GM23338 (cell line): ENCODE data around the gene TAS2R13. TPM values are rescaled to one million over a fixed set of nuclear protein-coding genes. Genes with fewer than 3 reads are reported as not detected.

Experiments used
- ATAC-seq: fragments of 200-7000 bp; cut with Tn5 transposase; 3 replicates; pipeline ENCODE4 v1.9.1; 2020
- DNase-seq: peaks from one replicate; pipeline ENCODE4 v3.0.0-alpha.2; 2015; ENCODE audit warnings: low spot score
- H2AFZ ChIP-seq: fragments of 200-600 bp; sonication (generic); 2 replicates; pipeline ENCODE4 v1.8.0; 2016; ENCODE audit warnings: antibody characterized with exemption, mild to moderate bottlenecking, moderate library complexity
- H3F3A ChIP-seq: fragments of 200-600 bp; sonication (generic); replicated peaks from 2 replicates; pipeline ENCODE4 v1.8.0; 2017; ENCODE audit warnings: antibody characterized with exemption, mixed run types, low read depth
- H3K27ac ChIP-seq: fragments of 200-600 bp; sonication (generic); 2 replicates; pipeline ENCODE4 v1.6.1; 2016; ENCODE audit warnings: low read depth
- H3K27me3 ChIP-seq: fragments of 200-600 bp; sonication (generic); 2 replicates; pipeline ENCODE4 v1.8.0; 2016; ENCODE audit warnings: mild to moderate bottlenecking, mixed run types, moderate library complexity; ENCODE audit not compliant: insufficient read depth
- H3K36me3 ChIP-seq: fragments of 200-600 bp; sonication (generic); 2 replicates; pipeline ENCODE4 v1.8.0; 2016; ENCODE audit warnings: mild to moderate bottlenecking; ENCODE audit not compliant: insufficient read depth
- H3K4me1 ChIP-seq: fragments of 200-600 bp; sonication (generic); 2 replicates; pipeline ENCODE4 v1.8.0; 2016; ENCODE audit warnings: mild to moderate bottlenecking, moderate library complexity; ENCODE audit not compliant: insufficient read depth
- H3K4me2 ChIP-seq: fragments of 200-600 bp; sonication (generic); 2 replicates; pipeline ENCODE4 v1.7.1; 2017; ENCODE audit warnings: mixed run types
- H3K4me3 ChIP-seq: fragments of 200-600 bp; sonication (generic); 2 replicates; pipeline ENCODE4 v1.6.1; 2016; ENCODE audit warnings: mixed run types
- H3K79me2 ChIP-seq: fragments of 200-600 bp; sonication (generic); replicated peaks from 2 replicates; pipeline ENCODE4 v1.8.0; 2017; ENCODE audit warnings: mild to moderate bottlenecking; ENCODE audit not compliant: insufficient read depth
- H3K9me2 ChIP-seq: fragments of 200-600 bp; sonication (generic); 2 replicates; pipeline ENCODE4 v1.8.0; 2017; ENCODE audit not compliant: insufficient read depth
- H4K20me1 ChIP-seq: fragments of 200-600 bp; sonication (generic); replicated peaks from 2 replicates; pipeline ENCODE4 v1.8.0; 2017; ENCODE audit warnings: mild to moderate bottlenecking; ENCODE audit not compliant: insufficient read depth
- H3K27ac Mint-ChIP-seq: 2 replicates; pipeline ENCODE4 v1.8.0; 2020; ENCODE audit warnings: inconsistent platforms, mild to moderate bottlenecking, moderate library complexity, mixed read lengths
- H3K27me3 Mint-ChIP-seq: 3 replicates; pipeline ENCODE4 v1.8.0; 2022; ENCODE audit warnings: low read depth, mild to moderate bottlenecking, moderate library complexity, mixed read lengths, inconsistent platforms; ENCODE audit not compliant: insufficient read depth, poor library complexity
- H3K36me3 Mint-ChIP-seq: 3 replicates; pipeline ENCODE4 v1.8.0; 2021; ENCODE audit warnings: low read depth, mild to moderate bottlenecking, inconsistent platforms, moderate library complexity, mixed read lengths
- H3K4me1 Mint-ChIP-seq: 3 replicates; pipeline ENCODE4 v1.8.0; 2020; ENCODE audit warnings: mild to moderate bottlenecking, inconsistent platforms, mixed read lengths
- H3K4me3 Mint-ChIP-seq: 3 replicates; pipeline ENCODE4 v1.8.0; 2021; ENCODE audit warnings: moderate library complexity, mild to moderate bottlenecking, inconsistent platforms, mixed read lengths
- H3K9me3 Mint-ChIP-seq: 3 replicates; pipeline ENCODE4 v1.8.0; 2020; ENCODE audit warnings: moderate library complexity, mild to moderate bottlenecking, inconsistent platforms, mixed read lengths
- EZH2 ChIP-seq: fragments of 200-600 bp; sonication (generic); IDR thresholded peaks from one replicate; pipeline ENCODE4 v1.8.0; 2017; ENCODE audit warnings: antibody characterized with exemption, mild to moderate bottlenecking, low read depth; ENCODE audit not compliant: unreplicated experiment
- JUNB ChIP-seq: IDR thresholded peaks from one replicate; pipeline ENCODE4 v1.6.1; 2016; ENCODE audit warnings: antibody characterized with exemption; ENCODE audit not compliant: unreplicated experiment
- POLR2AphosphoS5 ChIP-seq: IDR thresholded peaks from 2 replicates; pipeline ENCODE4 v1.6.1; 2016; ENCODE audit warnings: antibody characterized with exemption, low read depth
- REST ChIP-seq: IDR thresholded peaks from one replicate; pipeline ENCODE4 v1.6.1; 2018; ENCODE audit warnings: antibody characterized with exemption; ENCODE audit not compliant: unreplicated experiment
- STAT1 ChIP-seq: IDR thresholded peaks from one replicate; pipeline ENCODE4 v1.6.1; 2016; ENCODE audit warnings: antibody characterized with exemption; ENCODE audit not compliant: unreplicated experiment
- ZNF331 ChIP-seq: fragments of 250-450 bp; sonication (Bioruptor Pico); IDR thresholded peaks from 2 replicates; pipeline ENCODE4 v1.5.0; 2020; ENCODE audit warnings: low read depth, mild to moderate bottlenecking, moderate library complexity
- polyA plus RNA-seq: library from polyadenylated mRNA; unstranded; fragments of >200 nt; fragmentation: Nextera tagmentation; extraction: Ambion mirVana; gene quantifications from 2 replicates; pipeline ENCODE4 v1.2.1, GENCODE V29; 2016
- total RNA-seq: library from RNA; depleted of rRNA; stranded (reverse); fragments of >200 nt; shearing (Covaris generic); gene quantifications from 2 replicates; pipeline ENCODE4 v1.2.3, GENCODE V29; 2014
- TF ChIP-seq, protein P1 (sequence below): fragments of 250-450 bp; sonication (Bioruptor Pico); IDR thresholded peaks from 2 replicates; pipeline ENCODE4 v1.5.0; 2020; ENCODE audit warnings: mild to moderate bottlenecking, moderate library complexity
- TF ChIP-seq, protein P2 (sequence below), 2 experiments: fragments of 200-600 bp in 1 of 2; sonication (generic) in 1 of 2; conservative IDR thresholded peaks; 2 replicates each; pipeline versions ENCODE4 v1.5.1 to v1.6.1; 2016 to 2017; ENCODE audit warnings: antibody characterized with exemption in 2 of 2, low read depth in 2 of 2, mild to moderate bottlenecking in 2 of 2, moderate library complexity in 1 of 2

TAS2R13 gene
- total and polyA plus RNA-seq, 2 experiments from 2014 or later: 3.6 TPM; not detected in 1

- Histone ChIP-seq H3K79me2 (peaks cover 20% of the 10 kb centered on the region), H3K36me3 (no peaks in the 10 kb centered on the region), H3K27ac (no peak overlapping the region), H3K27me3 (no peaks in the 10 kb centered on the region), H3K4me2 (no peak overlapping the region), H3K4me1 (no peaks in the 10 kb centered on the region), H3K4me3 (no peak overlapping the region), H2AFZ (no peak overlapping the region), H4K20me1 (no peaks in the 10 kb centered on the region; the same call in 1 of the 2 replicates), H3K9me2 (no peaks in the 10 kb centered on the region), H3F3A (no peaks in the 10 kb centered on the region)
- Mint-ChIP-seq H3K4me3 (no peak overlapping the region), H3K27me3 (no peaks in the 10 kb centered on the region), H3K9me3 (peaks cover 7% of the 10 kb centered on the region), H3K4me1 (no peaks in the 10 kb centered on the region; the same call in 2 of the 3 replicates), H3K36me3 (peaks cover 10% of the 10 kb centered on the region; the same call in 2 of the 3 replicates), H3K27ac (no peak overlapping the region)
- ATAC-seq (no peak), DNase-seq (no peak)
- TF ChIP-seq STAT1 (no peak), REST (no peak), EZH2 (no peak), JUNB (no peak), ZNF331 (CRISPR knock-in tag) (no peak), POLR2AphosphoS5 (no peak)
- TF ChIP-seq, protein P1, sequence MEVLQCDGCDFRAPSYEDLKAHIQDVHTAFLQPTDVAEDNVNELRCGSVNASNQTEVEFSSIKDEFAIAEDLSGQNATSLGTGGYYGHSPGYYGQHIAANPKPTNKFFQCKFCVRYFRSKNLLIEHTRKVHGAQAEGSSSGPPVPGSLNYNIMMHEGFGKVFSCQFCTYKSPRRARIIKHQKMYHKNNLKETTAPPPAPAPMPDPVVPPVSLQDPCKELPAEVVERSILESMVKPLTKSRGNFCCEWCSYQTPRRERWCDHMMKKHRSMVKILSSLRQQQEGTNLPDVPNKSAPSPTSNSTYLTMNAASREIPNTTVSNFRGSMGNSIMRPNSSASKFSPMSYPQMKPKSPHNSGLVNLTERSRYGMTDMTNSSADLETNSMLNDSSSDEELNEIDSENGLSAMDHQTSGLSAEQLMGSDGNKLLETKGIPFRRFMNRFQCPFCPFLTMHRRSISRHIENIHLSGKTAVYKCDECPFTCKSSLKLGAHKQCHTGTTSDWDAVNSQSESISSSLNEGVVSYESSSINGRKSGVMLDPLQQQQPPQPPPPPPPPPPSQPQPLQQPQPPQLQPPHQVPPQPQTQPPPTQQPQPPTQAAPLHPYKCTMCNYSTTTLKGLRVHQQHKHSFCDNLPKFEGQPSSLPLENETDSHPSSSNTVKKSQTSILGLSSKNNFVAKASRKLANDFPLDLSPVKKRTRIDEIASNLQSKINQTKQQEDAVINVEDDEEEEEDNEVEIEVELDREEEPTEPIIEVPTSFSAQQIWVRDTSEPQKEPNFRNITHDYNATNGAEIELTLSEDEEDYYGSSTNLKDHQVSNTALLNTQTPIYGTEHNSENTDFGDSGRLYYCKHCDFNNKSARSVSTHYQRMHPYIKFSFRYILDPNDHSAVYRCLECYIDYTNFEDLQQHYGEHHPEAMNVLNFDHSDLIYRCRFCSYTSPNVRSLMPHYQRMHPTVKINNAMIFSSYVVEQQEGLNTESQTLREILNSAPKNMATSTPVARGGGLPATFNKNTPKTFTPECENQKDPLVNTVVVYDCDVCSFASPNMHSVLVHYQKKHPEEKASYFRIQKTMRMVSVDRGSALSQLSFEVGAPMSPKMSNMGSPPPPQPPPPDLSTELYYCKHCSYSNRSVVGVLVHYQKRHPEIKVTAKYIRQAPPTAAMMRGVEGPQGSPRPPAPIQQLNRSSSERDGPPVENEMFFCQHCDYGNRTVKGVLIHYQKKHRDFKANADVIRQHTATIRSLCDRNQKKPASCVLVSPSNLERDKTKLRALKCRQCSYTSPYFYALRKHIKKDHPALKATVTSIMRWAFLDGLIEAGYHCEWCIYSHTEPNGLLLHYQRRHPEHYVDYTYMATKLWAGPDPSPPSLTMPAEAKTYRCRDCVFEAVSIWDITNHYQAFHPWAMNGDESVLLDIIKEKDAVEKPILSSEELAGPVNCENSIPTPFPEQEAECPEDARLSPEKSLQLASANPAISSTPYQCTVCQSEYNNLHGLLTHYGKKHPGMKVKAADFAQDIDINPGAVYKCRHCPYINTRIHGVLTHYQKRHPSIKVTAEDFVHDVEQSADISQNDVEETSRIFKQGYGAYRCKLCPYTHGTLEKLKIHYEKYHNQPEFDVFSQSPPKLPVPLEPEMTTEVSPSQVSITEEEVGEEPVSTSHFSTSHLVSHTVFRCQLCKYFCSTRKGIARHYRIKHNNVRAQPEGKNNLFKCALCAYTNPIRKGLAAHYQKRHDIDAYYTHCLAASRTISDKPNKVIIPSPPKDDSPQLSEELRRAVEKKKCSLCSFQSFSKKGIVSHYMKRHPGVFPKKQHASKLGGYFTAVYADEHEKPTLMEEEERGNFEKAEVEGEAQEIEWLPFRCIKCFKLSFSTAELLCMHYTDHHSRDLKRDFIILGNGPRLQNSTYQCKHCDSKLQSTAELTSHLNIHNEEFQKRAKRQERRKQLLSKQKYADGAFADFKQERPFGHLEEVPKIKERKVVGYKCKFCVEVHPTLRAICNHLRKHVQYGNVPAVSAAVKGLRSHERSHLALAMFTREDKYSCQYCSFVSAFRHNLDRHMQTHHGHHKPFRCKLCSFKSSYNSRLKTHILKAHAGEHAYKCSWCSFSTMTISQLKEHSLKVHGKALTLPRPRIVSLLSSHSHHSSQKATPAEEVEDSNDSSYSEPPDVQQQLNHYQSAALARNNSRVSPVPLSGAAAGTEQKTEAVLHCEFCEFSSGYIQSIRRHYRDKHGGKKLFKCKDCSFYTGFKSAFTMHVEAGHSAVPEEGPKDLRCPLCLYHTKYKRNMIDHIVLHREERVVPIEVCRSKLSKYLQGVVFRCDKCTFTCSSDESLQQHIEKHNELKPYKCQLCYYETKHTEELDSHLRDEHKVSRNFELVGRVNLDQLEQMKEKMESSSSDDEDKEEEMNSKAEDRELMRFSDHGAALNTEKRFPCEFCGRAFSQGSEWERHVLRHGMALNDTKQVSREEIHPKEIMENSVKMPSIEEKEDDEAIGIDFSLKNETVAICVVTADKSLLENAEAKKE (CRISPR knock-in tag): no peak
- TF ChIP-seq, protein P2, sequence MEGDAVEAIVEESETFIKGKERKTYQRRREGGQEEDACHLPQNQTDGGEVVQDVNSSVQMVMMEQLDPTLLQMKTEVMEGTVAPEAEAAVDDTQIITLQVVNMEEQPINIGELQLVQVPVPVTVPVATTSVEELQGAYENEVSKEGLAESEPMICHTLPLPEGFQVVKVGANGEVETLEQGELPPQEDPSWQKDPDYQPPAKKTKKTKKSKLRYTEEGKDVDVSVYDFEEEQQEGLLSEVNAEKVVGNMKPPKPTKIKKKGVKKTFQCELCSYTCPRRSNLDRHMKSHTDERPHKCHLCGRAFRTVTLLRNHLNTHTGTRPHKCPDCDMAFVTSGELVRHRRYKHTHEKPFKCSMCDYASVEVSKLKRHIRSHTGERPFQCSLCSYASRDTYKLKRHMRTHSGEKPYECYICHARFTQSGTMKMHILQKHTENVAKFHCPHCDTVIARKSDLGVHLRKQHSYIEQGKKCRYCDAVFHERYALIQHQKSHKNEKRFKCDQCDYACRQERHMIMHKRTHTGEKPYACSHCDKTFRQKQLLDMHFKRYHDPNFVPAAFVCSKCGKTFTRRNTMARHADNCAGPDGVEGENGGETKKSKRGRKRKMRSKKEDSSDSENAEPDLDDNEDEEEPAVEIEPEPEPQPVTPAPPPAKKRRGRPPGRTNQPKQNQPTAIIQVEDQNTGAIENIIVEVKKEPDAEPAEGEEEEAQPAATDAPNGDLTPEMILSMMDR (conservative IDR thresholded peaks at IDR 0.05; ENCODE audit: low read depth in 2 of 2): no peak
Measured at GRCh38 chr12:10956085-10956484, 46.7 kb upstream of the TAS2R13 start.
